Measurements from ENCODE around the gene PRF1.

The PRF1 gene

GRCh38 chr10:70601746-70602145 lies 795 bp downstream of the PRF1 start:
- Histone ChIP-seq H3K4me2 (ENCODE audit: low read length) (no peak overlapping the region), H3K27ac (ENCODE audit: low read depth, low read length) (no peak overlapping the region)
- no peak for TF ChIP-seq EZH2phosphoT487 (IDR thresholded peaks at IDR 0.05; ENCODE audit: borderline replicate concordance, low read length)
- TF ChIP-seq CTCF (IDR thresholded peaks at IDR 0.05; ENCODE audit: low read depth, low read length, poor library complexity, severe bottlenecking): no peak

GRCh38 chr10:70600512-70601395 lies 1.8 kb downstream of the PRF1 start:
- Histone ChIP-seq H3K4me2 (ENCODE audit: low read length) (no peak overlapping the region), H3K36me3 (ENCODE audit: control insufficient read depth, low read length) (no peaks in the 10 kb centered on the region), H3K27ac (ENCODE audit: low read depth, low read length) (no peak overlapping the region), H3F3A (ENCODE audit: control insufficient read depth, insufficient read depth) (no peaks in the 10 kb centered on the region), H3K4me3 (ENCODE audit: low read length) (no peak overlapping the region), H3K27me3 (ENCODE audit: control insufficient read depth, low read length) (peaks cover 4% of the 10 kb centered on the region; the same call in 1 of the 2 replicates), H3K9me2 (replicated peaks; ENCODE audit: control insufficient read depth, low read length) (no peaks in the 10 kb centered on the region), H4K20me1 (ENCODE audit: control insufficient read depth, insufficient read depth, low read depth, low read length) (no peaks in the 10 kb centered on the region), H3K4me1 (ENCODE audit: control insufficient read depth, low read length) (no peaks in the 10 kb centered on the region), H3K9me3 (ENCODE audit: control insufficient read depth, insufficient read depth, low read length) (no peaks in the 10 kb centered on the region), H3K79me2 (ENCODE audit: control insufficient read depth, low read length) (no peaks in the 10 kb centered on the region)
- no peak for TF ChIP-seq CTCF (IDR thresholded peaks at IDR 0.05; ENCODE audit: low read depth, low read length, poor library complexity, severe bottlenecking)
- no peak for TF ChIP-seq EZH2phosphoT487 (IDR thresholded peaks at IDR 0.05; ENCODE audit: borderline replicate concordance, low read length)

More at GRCh38 chr10:70601746-70602145, 795 bp downstream of the PRF1 start:
- peaks cover 4% of the 10 kb centered on the region; the same call in 1 of the 2 replicates for H3K27me3 ChIP-seq (ENCODE audit: control insufficient read depth, low read length)
- no peaks in the 10 kb centered on the region for H3K9me2 ChIP-seq (replicated peaks; ENCODE audit: control insufficient read depth, low read length)
- H4K20me1 ChIP-seq (ENCODE audit: control insufficient read depth, insufficient read depth, low read depth, low read length): no peaks in the 10 kb centered on the region
- no peaks in the 10 kb centered on the region for H3F3A ChIP-seq (ENCODE audit: control insufficient read depth, insufficient read depth)
- H3K4me1 ChIP-seq (ENCODE audit: control insufficient read depth, low read length): no peaks in the 10 kb centered on the region
- H3K4me3 ChIP-seq (ENCODE audit: low read length): no peak overlapping the region
- no peaks in the 10 kb centered on the region for H3K36me3 ChIP-seq (ENCODE audit: control insufficient read depth, low read length)
- no peaks in the 10 kb centered on the region for H3K79me2 ChIP-seq (ENCODE audit: control insufficient read depth, low read length)
- H3K9me3 ChIP-seq (ENCODE audit: control insufficient read depth, insufficient read depth, low read length): no peaks in the 10 kb centered on the region

- Histone ChIP-seq H4K20me1 (ENCODE audit: control insufficient read depth, insufficient read depth, low read depth, low read length) (no peaks in the 10 kb centered on the region), H3K4me1 (ENCODE audit: control insufficient read depth, low read length) (no peaks in the 10 kb centered on the region), H3K9me2 (replicated peaks; ENCODE audit: control insufficient read depth, low read length) (no peaks in the 10 kb centered on the region), H3K27ac (ENCODE audit: low read depth, low read length) (no peak overlapping the region), H3K4me3 (ENCODE audit: low read length) (no peak overlapping the region), H3K9me3 (ENCODE audit: control insufficient read depth, insufficient read depth, low read length) (no peaks in the 10 kb centered on the region), H3K4me2 (ENCODE audit: low read length) (no peak overlapping the region), H3F3A (ENCODE audit: control insufficient read depth, insufficient read depth) (no peaks in the 10 kb centered on the region), H3K79me2 (ENCODE audit: control insufficient read depth, low read length) (no peaks in the 10 kb centered on the region), H3K36me3 (ENCODE audit: control insufficient read depth, low read length) (no peaks in the 10 kb centered on the region), H3K27me3 (ENCODE audit: control insufficient read depth, low read length) (no peaks in the 10 kb centered on the region)
- TF ChIP-seq EZH2phosphoT487 (IDR thresholded peaks at IDR 0.05; ENCODE audit: borderline replicate concordance, low read length) (no peak), CTCF (IDR thresholded peaks at IDR 0.05; ENCODE audit: low read depth, low read length, poor library complexity, severe bottlenecking) (no peak)
These were observed 2.8 kb downstream of the PRF1 start for GRCh38 chr10:70599791-70600190.

Data from DOHH2 (cell line).